IPS-15b (cell line): Measurements from ENCODE around the gene OR5B21.
A peak's percentile ranks its signal among the peaks of the same experiment; 100 is the strongest.

Experiments used
- H3K27me3 ChIP-seq: one replicate; pipeline ENCODE4 v1.6.1; 2013; ENCODE audit warnings: low read length; ENCODE audit not compliant: control insufficient read depth, insufficient read depth
- H3K36me3 ChIP-seq: one replicate; pipeline ENCODE4 v1.6.1; 2013; ENCODE audit warnings: low read length; ENCODE audit not compliant: control insufficient read depth, insufficient read depth
- H3K4me1 ChIP-seq: one replicate; pipeline ENCODE4 v1.6.1; 2013; ENCODE audit warnings: mild to moderate bottlenecking, low read length; ENCODE audit not compliant: control insufficient read depth, insufficient read depth
- H3K4me3 ChIP-seq: one replicate; pipeline ENCODE4 v1.5.1; 2013; ENCODE audit warnings: low read depth, low read length
- H3K9ac ChIP-seq: one replicate; pipeline ENCODE4 v1.6.1; 2013; ENCODE audit warnings: low read depth, mild to moderate bottlenecking, low read length
- H3K9me3 ChIP-seq: one replicate; pipeline ENCODE4 v1.6.1; 2013; ENCODE audit warnings: mild to moderate bottlenecking, low read length; ENCODE audit not compliant: control insufficient read depth, insufficient read depth

Gene OR5B21

GRCh38 chr11:58508005-58508404, at the start of gene OR5B21:
TSS of gene OR5B21 (minus strand) at chr11:58508105. CDS start at chr11:58508105, 0 bp downstream.
- peaks cover 1% of the 10 kb centered on the region for H3K4me1 ChIP-seq
- H3K9me3 ChIP-seq = no peaks in the 10 kb centered on the region
- no peak within 1 kb of the TSS for H3K4me3 ChIP-seq
- no peaks in the 10 kb centered on the region for H3K36me3 ChIP-seq
- H3K27me3 ChIP-seq = no peaks in the 10 kb centered on the region
- no peak within 1 kb of the TSS for H3K9ac ChIP-seq

- Histone ChIP-seq H3K4me3 (no peak overlapping the region), H3K36me3 (peaks cover 2% of the 10 kb centered on the region), H3K4me1 (no peaks in the 10 kb centered on the region), H3K27me3 (no peaks in the 10 kb centered on the region), H3K9ac (no peak overlapping the region), H3K9me3 (no peaks in the 10 kb centered on the region)
These were observed 41.7 kb upstream of the OR5B21 start for GRCh38 chr11:58549644-58550043.

- Histone ChIP-seq H3K9me3 (no peaks in the 10 kb centered on the region), H3K36me3 (peaks cover 2% of the 10 kb centered on the region), H3K9ac (no peak overlapping the region), H3K4me3 (no peak overlapping the region), H3K27me3 (no peaks in the 10 kb centered on the region), H3K4me1 (no peaks in the 10 kb centered on the region)
These were observed 38.9 kb upstream of the OR5B21 start for GRCh38 chr11:58546841-58547240.

- no peak overlapping the region for H3K4me3 ChIP-seq
- H3K9ac ChIP-seq = no peak overlapping the region
- no peaks in the 10 kb centered on the region for H3K9me3 ChIP-seq
- no peaks in the 10 kb centered on the region for H3K4me1 ChIP-seq
- no peaks in the 10 kb centered on the region for H3K36me3 ChIP-seq
- H3K27me3 ChIP-seq = no peaks in the 10 kb centered on the region
These were observed 24.0 kb upstream of the OR5B21 start for GRCh38 chr11:58531865-58532341.

GRCh38 chr11:58530236-58530635, 22.3 kb upstream of the OR5B21 start:
- no peak overlapping the region for H3K4me3 ChIP-seq
- no peaks in the 10 kb centered on the region for H3K9me3 ChIP-seq
- H3K27me3 ChIP-seq = no peaks in the 10 kb centered on the region
- no peaks in the 10 kb centered on the region for H3K36me3 ChIP-seq
- H3K9ac ChIP-seq = no peak overlapping the region
- no peaks in the 10 kb centered on the region for H3K4me1 ChIP-seq

GRCh38 chr11:58527429-58527828, 19.5 kb upstream of the OR5B21 start:
- H3K27me3 ChIP-seq = no peaks in the 10 kb centered on the region
- H3K9ac ChIP-seq = no peak overlapping the region
- H3K36me3 ChIP-seq = no peaks in the 10 kb centered on the region
- H3K4me3 ChIP-seq = no peak overlapping the region
- no peaks in the 10 kb centered on the region for H3K4me1 ChIP-seq
- H3K9me3 ChIP-seq = no peaks in the 10 kb centered on the region

GRCh38 chr11:58526721-58527120, 18.8 kb upstream of the OR5B21 start:
- no peaks in the 10 kb centered on the region for H3K36me3 ChIP-seq
- H3K9ac ChIP-seq = no peak overlapping the region
- no peaks in the 10 kb centered on the region for H3K4me1 ChIP-seq
- H3K9me3 ChIP-seq = no peaks in the 10 kb centered on the region
- H3K4me3 ChIP-seq = no peak overlapping the region
- H3K27me3 ChIP-seq = no peaks in the 10 kb centered on the region

GRCh38 chr11:58525037-58525614, 17.2 kb upstream of the OR5B21 start:
- H3K9me3 ChIP-seq = no peaks in the 10 kb centered on the region
- H3K4me3 ChIP-seq = no peak overlapping the region
- no peaks in the 10 kb centered on the region for H3K36me3 ChIP-seq
- H3K27me3 ChIP-seq = no peaks in the 10 kb centered on the region
- no peaks in the 10 kb centered on the region for H3K4me1 ChIP-seq
- H3K9ac ChIP-seq = no peak overlapping the region

GRCh38 chr11:58524232-58525036, 16.5 kb upstream of the OR5B21 start:
- H3K9me3 ChIP-seq = no peaks in the 10 kb centered on the region

GRCh38 chr11:58513747-58514367, 6.0 kb upstream of the OR5B21 start:
- Histone ChIP-seq H3K9me3 (no peaks in the 10 kb centered on the region), H3K36me3 (no peaks in the 10 kb centered on the region)

More at GRCh38 chr11:58524232-58525036, 16.5 kb upstream of the OR5B21 start:
- H3K4me3 ChIP-seq = peak overlapping the region; percentile 24
- no peak overlapping the region for H3K9ac ChIP-seq
- no peaks in the 10 kb centered on the region for H3K27me3 ChIP-seq
- no peaks in the 10 kb centered on the region for H3K36me3 ChIP-seq
- H3K4me1 ChIP-seq = no peaks in the 10 kb centered on the region

GRCh38 chr11:58511636-58512035, 3.7 kb upstream of the OR5B21 start:
- Histone ChIP-seq H3K4me1 (peaks cover 4% of the 10 kb centered on the region), H3K9me3 (no peaks in the 10 kb centered on the region), H3K4me3 (no peak overlapping the region), H3K36me3 (no peaks in the 10 kb centered on the region), H3K9ac (no peak overlapping the region), H3K27me3 (no peaks in the 10 kb centered on the region)

More at GRCh38 chr11:58513747-58514367, 6.0 kb upstream of the OR5B21 start:
- Histone ChIP-seq H3K9ac (no peak overlapping the region), H3K27me3 (no peaks in the 10 kb centered on the region), H3K4me3 (no peak overlapping the region), H3K4me1 (peaks cover 4% of the 10 kb centered on the region)
